GM19193 (cell line): ENCODE measurements around the gene RHOT2.

Experiments used
- POLR2A ChIP-seq: IDR thresholded peaks from 4 replicates; pipeline ENCODE4 v1.6.1; 2011; ENCODE audit not compliant: insufficient read depth, insufficient read length; ENCODE audit errors: extremely low read depth

RHOT2 gene

GRCh38 chr16:720990-721764 is 53.2 kb downstream of the RHOT2 start, which contains the start of gene ANTKMT:
ANTKMT (plus strand) TSS chr16:721146; CDS start chr16:721275, 129 bp downstream.
- peak; percentile 97 for TF ChIP-seq POLR2A

GRCh38 chr16:721765-722540 is 54.0 kb downstream of the RHOT2 start:
- no peak for TF ChIP-seq POLR2A

GRCh38 chr16:722835-723633 is 55.1 kb downstream of the RHOT2 start:
- peak; percentile 32 for TF ChIP-seq POLR2A

GRCh38 chr16:723695-724094 is 55.8 kb downstream of the RHOT2 start:
- no peak for TF ChIP-seq POLR2A
